H1 (cell line): ENCODE data around the gene NPAS4. TPM values are rescaled to one million over a fixed set of nuclear protein-coding genes. Genes with fewer than 3 reads are reported as not detected.

Source experiments
- ATF2 ChIP-seq: IDR thresholded peaks from 2 replicates; pipeline ENCODE4 v1.6.1; 2012; ENCODE audit warnings: low read length, inconsistent platforms
- BCL11A ChIP-seq, 2 experiments: IDR thresholded peaks; one replicate each; pipeline ENCODE4 v1.6.1; 2011; ENCODE audit warnings: low read depth in 2 of 2, low read length in 2 of 2, mild to moderate bottlenecking in 2 of 2
- CHD7 ChIP-seq: fragments of 300-600 bp; sonication (generic); IDR thresholded peaks from 2 replicates; pipeline ENCODE4 v1.7.1; 2012; ENCODE audit warnings: low read length, moderate library complexity, mild to moderate bottlenecking, inconsistent platforms; ENCODE audit not compliant: insufficient replicate concordance
- CREB1 ChIP-seq: IDR thresholded peaks from 2 replicates; pipeline ENCODE4 v1.6.1; 2012; ENCODE audit warnings: inconsistent platforms
- E2F6 ChIP-seq: IDR thresholded peaks from 2 replicates; pipeline ENCODE4 v1.6.1; 2012; ENCODE audit warnings: inconsistent platforms
- KDM1A ChIP-seq: fragments of 200-600, 300-600 bp; sonication (generic); IDR thresholded peaks from 2 replicates; pipeline ENCODE4 v1.7.1; 2016; ENCODE audit warnings: mild to moderate bottlenecking, low read length, borderline replicate concordance
- MAFK ChIP-seq: IDR thresholded peaks from 2 replicates; pipeline ENCODE4 v1.6.1; 2012; ENCODE audit warnings: low read depth, mild to moderate bottlenecking, improper control_type of control experiment, low read length
- PHF8 ChIP-seq: fragments of 200-600 bp; sonication (generic); conservative IDR thresholded peaks from 2 replicates; pipeline ENCODE4 v1.7.1; 2012; ENCODE audit warnings: low read depth, mild to moderate bottlenecking, inconsistent platforms, low read length, moderate library complexity
- RBBP5 ChIP-seq: IDR thresholded peaks from 2 replicates; pipeline ENCODE4 v1.7.1; 2012; ENCODE audit warnings: low read depth, mild to moderate bottlenecking, inconsistent platforms, low read length, moderate library complexity, borderline replicate concordance
- SP2 ChIP-seq: IDR thresholded peaks from 2 replicates; pipeline ENCODE4 v1.6.1; 2012; ENCODE audit warnings: mild to moderate bottlenecking, low read length, inconsistent platforms
- polyA plus RNA-seq, 7 experiments: library from polyadenylated mRNA; depleted of rRNA in 3 of 7; stranded (reverse) in 5 of 7; unstranded in 2 of 7; fragments of >200 nt in 5 of 7; fragments of 200-250 nt in 2 of 7; gene quantifications; 1 replicate in 5 of 7; 2 replicates in 1 of 7; 4 replicates in 1 of 7; pipeline versions ENCODE4 v1.2.1 to v1.2.3, GENCODE V29; 2011 to 2013; ENCODE audit warnings: missing spikeins in 2 of 7, mixed read lengths in 2 of 7
- total RNA-seq: library from RNA; stranded (reverse); fragmentation: NEBNext Ultra II Directional; extraction: Animal tissue kit (Norgen Biotek cat#: 25700); gene quantifications from 2 replicates; pipeline ENCODE4 v1.2.1, GENCODE V29; 2021

The NPAS4 gene
- total and polyA plus RNA-seq, 2 of the 8 experiments (the other 6 are each of a cell fraction or from before 2014, with no cell fraction given): 0.73 to 0.99 TPM

GRCh38 chr11:66412110-66412509 lies 8.7 kb upstream of the NPAS4 start (continued):
- no peak for TF ChIP-seq CHD7
- no peak for TF ChIP-seq KDM1A
- TF ChIP-seq MAFK: no peak
- TF ChIP-seq BCL11A (IDR thresholded peaks at IDR 0.05; ENCODE audit: low read depth in 2 of 2, low read length in 2 of 2): no peak
- TF ChIP-seq PHF8: no peak
- TF ChIP-seq RBBP5: no peak
- no peak for TF ChIP-seq CREB1
- no peak for TF ChIP-seq SP2
- TF ChIP-seq E2F6: no peak
- TF ChIP-seq ATF2: no peak
